Measurements from ENCODE around the gene RALGAPA2.

RALGAPA2 gene

GRCh38 chr20:20721489-20721888 is 9.0 kb upstream of the RALGAPA2 start:
- no CpG with 5 or more reads among the region's 4 CpGs for WGBS (ENCODE audit: insufficient coverage, insufficient read length)
- no peaks in the 10 kb centered on the region for H3K4me1 ChIP-seq (ENCODE audit: control insufficient read depth, insufficient read depth, low read length)
- no peak overlapping the region for H3K4me3 ChIP-seq (ENCODE audit: low read length)
- no peaks in the 10 kb centered on the region for H3K27me3 ChIP-seq (ENCODE audit: control insufficient read depth, insufficient read depth, low read length)
- H3K36me3 ChIP-seq (ENCODE audit: control insufficient read depth, insufficient read depth, low read length): no peaks in the 10 kb centered on the region
- no peaks in the 10 kb centered on the region for H3K9me3 ChIP-seq (ENCODE audit: control insufficient read depth, insufficient read depth, low read length)
- no peak for DNase-seq (ENCODE audit: low read depth, low spot score)
- no peak overlapping the region for H3K27ac ChIP-seq (ENCODE audit: low read length)

- WGBS (ENCODE audit: insufficient coverage, insufficient read length): no CpG with 5 or more reads among the region's 1 CpG
Measured at GRCh38 chr20:20720158-20720557, 7.7 kb upstream of the RALGAPA2 start.

GRCh38 chr20:20719411-20719810 is 7.0 kb upstream of the RALGAPA2 start:
- H3K27ac ChIP-seq (ENCODE audit: low read length): no peak overlapping the region
- H3K4me1 ChIP-seq (ENCODE audit: control insufficient read depth, insufficient read depth, low read length): no peaks in the 10 kb centered on the region
- no peak overlapping the region for H3K4me3 ChIP-seq (ENCODE audit: low read length)
- no peaks in the 10 kb centered on the region for H3K36me3 ChIP-seq (ENCODE audit: control insufficient read depth, insufficient read depth, low read length)
- no peaks in the 10 kb centered on the region for H3K9me3 ChIP-seq (ENCODE audit: control insufficient read depth, insufficient read depth, low read length)
- no peaks in the 10 kb centered on the region for H3K27me3 ChIP-seq (ENCODE audit: control insufficient read depth, insufficient read depth, low read length)
- no peak for DNase-seq (ENCODE audit: low read depth, low spot score)

More at GRCh38 chr20:20720158-20720557, 7.7 kb upstream of the RALGAPA2 start:
- Histone ChIP-seq H3K36me3 (ENCODE audit: control insufficient read depth, insufficient read depth, low read length) (no peaks in the 10 kb centered on the region), H3K9me3 (ENCODE audit: control insufficient read depth, insufficient read depth, low read length) (no peaks in the 10 kb centered on the region), H3K4me1 (ENCODE audit: control insufficient read depth, insufficient read depth, low read length) (no peaks in the 10 kb centered on the region), H3K27me3 (ENCODE audit: control insufficient read depth, insufficient read depth, low read length) (no peaks in the 10 kb centered on the region), H3K4me3 (ENCODE audit: low read length) (no peak overlapping the region), H3K27ac (ENCODE audit: low read length) (no peak overlapping the region)
- no peak for DNase-seq (ENCODE audit: low read depth, low spot score)

GRCh38 chr20:20713244-20713765 is 861 bp upstream of the RALGAPA2 start:
- Histone ChIP-seq H3K27me3 (ENCODE audit: control insufficient read depth, insufficient read depth, low read length) (no peaks in the 10 kb centered on the region), H3K9me3 (ENCODE audit: control insufficient read depth, insufficient read depth, low read length) (no peaks in the 10 kb centered on the region), H3K4me3 (ENCODE audit: low read length) (peak overlapping the region; percentile 88; the same call in 1 of the 2 replicates), H3K36me3 (ENCODE audit: control insufficient read depth, insufficient read depth, low read length) (no peaks in the 10 kb centered on the region), H3K27ac (ENCODE audit: low read length) (no peak overlapping the region), H3K4me1 (ENCODE audit: control insufficient read depth, insufficient read depth, low read length) (no peaks in the 10 kb centered on the region)
- DNase-seq (ENCODE audit: low read depth, low spot score): no peak
- no CpG with 5 or more reads among the region's 15 CpGs for WGBS (ENCODE audit: insufficient coverage, insufficient read length)

GRCh38 chr20:20712004-20712473 is 405 bp downstream of the RALGAPA2 start:
- H3K9me3 ChIP-seq (ENCODE audit: control insufficient read depth, insufficient read depth, low read length): no peaks in the 10 kb centered on the region
- no peak for DNase-seq (ENCODE audit: low read depth, low spot score)
- H3K36me3 ChIP-seq (ENCODE audit: control insufficient read depth, insufficient read depth, low read length): no peaks in the 10 kb centered on the region
- H3K27ac ChIP-seq (ENCODE audit: low read length): no peak overlapping the region
- H3K4me1 ChIP-seq (ENCODE audit: control insufficient read depth, insufficient read depth, low read length): no peaks in the 10 kb centered on the region
- H3K4me3 ChIP-seq (ENCODE audit: low read length): peak overlapping the region; percentile 88
- no peaks in the 10 kb centered on the region for H3K27me3 ChIP-seq (ENCODE audit: control insufficient read depth, insufficient read depth, low read length)
- WGBS (ENCODE audit: insufficient coverage, insufficient read length): no CpG with 5 or more reads among the region's 33 CpGs

- DNase-seq (ENCODE audit: low read depth, low spot score): no peak
- no peaks in the 10 kb centered on the region for H3K9me3 ChIP-seq (ENCODE audit: control insufficient read depth, insufficient read depth, low read length)
- no peaks in the 10 kb centered on the region for H3K36me3 ChIP-seq (ENCODE audit: control insufficient read depth, insufficient read depth, low read length)
- no CpG with 5 or more reads among the region's 3 CpGs for WGBS (ENCODE audit: insufficient coverage, insufficient read length)
- H3K27me3 ChIP-seq (ENCODE audit: control insufficient read depth, insufficient read depth, low read length): no peaks in the 10 kb centered on the region
- no peaks in the 10 kb centered on the region for H3K4me1 ChIP-seq (ENCODE audit: control insufficient read depth, insufficient read depth, low read length)
- peak overlapping the region; percentile 8; the same call in 1 of the 2 replicates for H3K4me3 ChIP-seq (ENCODE audit: low read length)
- no peak overlapping the region for H3K27ac ChIP-seq (ENCODE audit: low read length)
Measured at GRCh38 chr20:20711413-20711812, 1.0 kb downstream of the RALGAPA2 start.

- H3K27me3 ChIP-seq (ENCODE audit: control insufficient read depth, insufficient read depth, low read length): no peaks in the 10 kb centered on the region
- no peak overlapping the region for H3K27ac ChIP-seq (ENCODE audit: low read length)
Measured at GRCh38 chr20:20710443-20711315, 1.8 kb downstream of the RALGAPA2 start.

GRCh38 chr20:20709887-20710286 is 2.6 kb downstream of the RALGAPA2 start:
- DNase-seq (ENCODE audit: low read depth, low spot score): no peak
- Histone ChIP-seq H3K27me3 (ENCODE audit: control insufficient read depth, insufficient read depth, low read length) (no peaks in the 10 kb centered on the region), H3K27ac (ENCODE audit: low read length) (no peak overlapping the region), H3K4me1 (ENCODE audit: control insufficient read depth, insufficient read depth, low read length) (no peaks in the 10 kb centered on the region), H3K4me3 (ENCODE audit: low read length) (no peak overlapping the region), H3K9me3 (ENCODE audit: control insufficient read depth, insufficient read depth, low read length) (no peaks in the 10 kb centered on the region), H3K36me3 (ENCODE audit: control insufficient read depth, insufficient read depth, low read length) (no peaks in the 10 kb centered on the region)
- no CpG with 5 or more reads among the region's 3 CpGs for WGBS (ENCODE audit: insufficient coverage, insufficient read length)

More at GRCh38 chr20:20710443-20711315, 1.8 kb downstream of the RALGAPA2 start:
- H3K4me1 ChIP-seq (ENCODE audit: control insufficient read depth, insufficient read depth, low read length): no peaks in the 10 kb centered on the region
- DNase-seq (ENCODE audit: low read depth, low spot score): no peak
- H3K4me3 ChIP-seq (ENCODE audit: low read length): no peak overlapping the region
- no peaks in the 10 kb centered on the region for H3K9me3 ChIP-seq (ENCODE audit: control insufficient read depth, insufficient read depth, low read length)
- WGBS (ENCODE audit: insufficient coverage, insufficient read length): 100% methylated on average over 1 of the region's 6 CpGs
- no peaks in the 10 kb centered on the region for H3K36me3 ChIP-seq (ENCODE audit: control insufficient read depth, insufficient read depth, low read length)

- WGBS (ENCODE audit: insufficient coverage, insufficient read length): no CpG with 5 or more reads among the region's 6 CpGs
- Histone ChIP-seq H3K9me3 (ENCODE audit: control insufficient read depth, insufficient read depth, low read length) (no peaks in the 10 kb centered on the region), H3K36me3 (ENCODE audit: control insufficient read depth, insufficient read depth, low read length) (no peaks in the 10 kb centered on the region), H3K4me3 (ENCODE audit: low read length) (no peak overlapping the region), H3K4me1 (ENCODE audit: control insufficient read depth, insufficient read depth, low read length) (no peaks in the 10 kb centered on the region), H3K27ac (ENCODE audit: low read length) (no peak overlapping the region), H3K27me3 (ENCODE audit: control insufficient read depth, insufficient read depth, low read length) (no peaks in the 10 kb centered on the region)
- DNase-seq (ENCODE audit: low read depth, low spot score): no peak
Measured at GRCh38 chr20:20706285-20706684, 6.2 kb downstream of the RALGAPA2 start.

GRCh38 chr20:20702330-20703245 is 9.9 kb downstream of the RALGAPA2 start:
- no peak overlapping the region for H3K4me3 ChIP-seq (ENCODE audit: low read length)
- DNase-seq (ENCODE audit: low read depth, low spot score): no peak
- no peaks in the 10 kb centered on the region for H3K4me1 ChIP-seq (ENCODE audit: control insufficient read depth, insufficient read depth, low read length)
- H3K36me3 ChIP-seq (ENCODE audit: control insufficient read depth, insufficient read depth, low read length): no peaks in the 10 kb centered on the region
- H3K27ac ChIP-seq (ENCODE audit: low read length): no peak overlapping the region
- WGBS (ENCODE audit: insufficient coverage, insufficient read length): no CpG with 5 or more reads among the region's 7 CpGs
- no peaks in the 10 kb centered on the region for H3K27me3 ChIP-seq (ENCODE audit: control insufficient read depth, insufficient read depth, low read length)
- no peaks in the 10 kb centered on the region for H3K9me3 ChIP-seq (ENCODE audit: control insufficient read depth, insufficient read depth, low read length)
